Astrocyte of the cerebellum (primary cell): Measurements from ENCODE around the gene MFSD2A.

Source experiments
- DNase-seq: peaks from one replicate; pipeline ENCODE4 v3.0.0-alpha.2; 2011; ENCODE audit warnings: low read depth
- H3K4me3 ChIP-seq: 2 replicates; pipeline ENCODE4 v1.5.1; 2011; ENCODE audit warnings: mild to moderate bottlenecking, low read depth, low read length, moderate library complexity
- CTCF ChIP-seq: IDR thresholded peaks from 2 replicates; pipeline ENCODE4 v1.5.1; 2012; ENCODE audit warnings: low read length, low read depth, moderate library complexity, mild to moderate bottlenecking; ENCODE audit errors: missing control alignments
- in situ Hi-C: cut with HindIII; loops from 2 replicates; pipeline ENCODE4 v1.10.0; 2017; ENCODE audit warnings: low sequenced_read_pairs

Gene MFSD2A

DNA sequence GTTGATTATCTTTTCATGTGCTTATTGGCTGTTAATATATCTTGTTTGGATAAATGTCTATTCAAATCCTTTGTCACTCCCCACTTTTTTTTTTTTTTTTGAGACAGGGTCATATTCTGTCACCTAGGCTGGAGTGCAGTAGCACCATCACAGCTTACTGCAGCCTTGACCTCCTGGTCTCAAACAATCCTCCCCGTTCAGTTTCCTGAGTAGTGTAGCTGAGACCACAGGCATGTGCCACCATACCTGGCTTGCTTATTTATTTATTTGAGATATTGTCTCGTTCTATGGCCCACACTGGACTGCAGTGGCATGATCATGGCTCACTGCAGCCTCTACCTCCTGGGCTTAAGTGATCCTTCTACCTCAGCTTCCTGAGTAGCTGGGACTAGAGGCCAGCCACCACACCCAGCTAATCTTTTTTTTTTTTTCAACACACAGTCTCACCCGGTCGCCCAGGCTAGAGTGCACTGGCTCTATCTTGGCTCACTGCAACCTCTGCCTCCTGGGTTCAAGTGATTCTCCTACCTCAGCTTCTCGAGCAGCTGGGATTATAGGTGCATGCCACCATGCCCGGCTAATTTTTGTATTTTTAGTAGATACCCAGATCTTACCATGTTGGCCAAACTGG, 39.3 kb upstream of the MFSD2A start:
- in situ Hi-C loops: no loop called here
- TF ChIP-seq CTCF: no peak
- no peak for DNase-seq
- no peak overlapping the region for H3K4me3 ChIP-seq

DNA sequence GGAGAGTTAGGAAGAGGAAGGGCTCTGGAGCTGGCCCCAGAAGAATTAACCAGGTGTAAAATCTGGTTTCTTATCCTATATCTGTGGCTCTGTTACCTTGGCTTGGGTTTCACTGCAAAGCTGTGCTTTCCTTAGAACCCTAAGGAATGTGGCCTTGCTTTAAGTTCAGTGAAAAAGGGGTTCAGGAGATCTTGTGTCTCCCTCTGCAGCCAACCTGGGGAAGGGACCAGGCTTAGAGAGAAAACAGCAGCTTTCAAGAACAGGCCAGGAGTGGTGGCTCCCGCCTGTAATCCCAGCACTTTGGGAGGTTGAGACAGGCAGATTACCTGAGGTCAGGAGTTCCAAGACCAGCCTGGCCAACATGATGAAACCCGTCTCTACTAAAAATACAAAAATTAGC, 37.1 kb upstream of the MFSD2A start:
- DNase-seq: no peak
- H3K4me3 ChIP-seq: no peak overlapping the region
- in situ Hi-C loops: no loop called here
- TF ChIP-seq CTCF: peak; percentile 12

- in situ Hi-C loops: no loop called here
- TF ChIP-seq CTCF: peak; percentile 58
- peak; percentile 41 for DNase-seq
Measured at GRCh38 chr1:39919545-39919944, 35.4 kb upstream of the MFSD2A start.

DNA sequence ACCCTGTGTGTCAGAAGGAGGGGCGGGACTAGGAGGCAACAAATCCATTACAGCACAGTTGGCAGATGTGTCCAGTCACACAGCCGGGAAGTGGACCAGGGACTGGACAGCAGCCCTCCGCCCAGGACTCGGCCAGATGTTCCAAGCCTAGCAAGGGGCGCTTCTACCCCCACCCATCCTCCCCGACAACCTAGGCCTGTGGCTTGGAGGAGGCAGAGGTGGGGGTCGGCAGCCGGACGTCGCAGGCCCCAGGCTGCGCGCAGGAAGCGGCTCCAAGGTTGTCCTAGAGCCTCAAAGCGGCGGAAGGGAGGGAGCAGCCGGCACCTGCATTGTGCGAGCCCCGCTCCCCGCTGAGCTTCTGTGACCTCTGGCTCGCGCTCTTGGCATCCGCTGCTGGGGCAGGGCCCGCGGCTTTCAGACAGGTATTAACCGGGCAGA, 32.7 kb upstream of the MFSD2A start:
- no peak for TF ChIP-seq CTCF
- DNase-seq: no peak
- in situ Hi-C loops: no loop called here
- H3K4me3 ChIP-seq: no peak overlapping the region

More at GRCh38 chr1:39919545-39919944, 35.4 kb upstream of the MFSD2A start:
- H3K4me3 ChIP-seq: no peak overlapping the region

DNA sequence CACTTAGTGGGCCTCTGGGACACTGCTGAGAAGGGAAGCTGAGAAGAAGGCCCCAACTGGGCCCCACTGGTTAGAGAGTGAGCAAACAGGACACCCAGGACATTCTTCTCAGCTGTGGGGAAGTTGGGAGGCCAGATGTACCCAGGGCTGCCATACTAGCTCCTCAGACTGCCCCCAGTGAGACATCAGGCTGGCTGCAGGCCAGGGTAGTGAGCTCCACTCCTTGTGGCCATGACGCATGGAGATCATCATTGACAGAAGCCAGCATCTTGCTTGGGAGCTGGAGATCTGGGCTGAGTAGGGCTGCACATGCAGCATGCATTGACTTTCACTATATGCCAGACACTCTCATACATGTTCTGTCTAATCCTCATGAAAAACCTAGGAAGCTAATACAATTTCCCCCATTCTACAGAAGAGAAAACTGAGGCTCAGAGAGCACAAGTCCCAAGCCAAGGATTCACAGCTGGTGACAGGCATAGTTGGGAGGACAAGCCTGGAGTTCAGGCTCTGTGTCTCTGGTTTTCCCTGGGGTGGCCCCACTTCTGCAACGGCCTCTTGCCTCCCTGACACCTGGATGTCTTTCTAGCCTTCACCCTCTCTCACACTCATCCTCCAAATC, 29.1 kb upstream of the MFSD2A start:
- no peak overlapping the region for H3K4me3 ChIP-seq
- DNase-seq: no peak
- in situ Hi-C loops: no loop called here
- no peak for TF ChIP-seq CTCF

GRCh38 chr1:39926343-39926793, 28.6 kb upstream of the MFSD2A start:
- H3K4me3 ChIP-seq: no peak overlapping the region
- no peak for TF ChIP-seq CTCF
- DNase-seq: no peak
- in situ Hi-C loops: no loop called here
